NCI-H1930 (cell line): ENCODE measurements around the gene C1S.
"Not testable (repeated sequence)": the region's sequence is repeated elsewhere in the genome, so short reads cannot be mapped to it uniquely, and the experiment has no call there.

Experiments used
- DNase-seq, 2 experiments: peaks; one replicate each; lab custom pipeline; 2025; lab: John Stamatoyannopoulos, UW

Gene C1S

DNA sequence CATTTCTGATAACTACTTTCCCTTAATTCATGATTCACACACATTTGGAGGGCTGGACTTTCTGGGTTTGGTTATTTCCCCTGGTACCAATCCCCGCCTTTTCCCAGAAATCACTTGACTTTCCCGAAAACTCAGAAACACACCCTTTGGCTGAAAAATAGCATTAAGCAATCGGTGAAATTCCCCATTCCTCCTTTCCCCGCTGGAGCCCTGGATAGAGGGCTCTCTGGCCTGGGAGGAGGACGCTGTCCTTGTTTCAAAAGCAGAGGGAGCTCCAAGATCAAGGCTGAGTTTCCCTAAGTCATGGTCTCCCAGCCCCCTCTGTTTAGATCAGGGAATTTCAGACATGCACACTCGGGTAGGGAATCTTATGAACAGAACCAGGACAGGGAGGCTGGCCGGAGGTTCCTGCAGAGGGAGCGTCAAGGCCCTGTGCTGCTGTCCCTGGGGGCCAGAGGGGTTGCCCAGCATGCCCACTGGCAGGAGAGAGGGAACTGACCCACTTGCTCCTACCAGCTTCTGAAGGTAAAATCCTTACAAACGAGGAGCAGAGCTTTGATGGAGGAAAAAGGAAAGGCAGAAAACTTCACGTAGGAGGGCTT is at the start of gene C1S:
Gene C1S, plus strand, starts transcription at position 366 of the 602 bp plus-strand sequence. CDS start 1,195 bp downstream, outside the sequence.
- DNase-seq: peak in 1 of 2 experiments; percentile 17

DNA sequence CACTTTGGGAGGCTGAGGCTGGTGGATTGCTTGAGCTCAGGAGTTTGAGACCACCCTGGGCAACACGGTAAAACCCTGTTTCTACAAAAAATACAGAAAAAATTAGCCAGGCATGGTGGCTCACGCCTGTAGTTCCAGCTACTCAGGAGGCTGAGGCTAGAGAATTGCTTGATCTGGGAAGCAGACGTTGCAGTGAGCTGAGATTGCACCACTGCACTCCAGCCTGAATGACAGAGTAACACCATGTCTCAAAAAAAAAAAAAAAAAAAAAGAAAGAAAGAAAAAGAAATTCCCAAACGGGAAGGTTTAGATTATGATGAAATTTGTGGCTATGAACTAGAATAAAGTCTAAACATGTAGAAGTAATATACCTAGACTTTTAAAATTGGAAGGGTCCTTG is 49.1 kb upstream of the C1S start:
- not testable (repeated sequence) for DNase-seq

DNA sequence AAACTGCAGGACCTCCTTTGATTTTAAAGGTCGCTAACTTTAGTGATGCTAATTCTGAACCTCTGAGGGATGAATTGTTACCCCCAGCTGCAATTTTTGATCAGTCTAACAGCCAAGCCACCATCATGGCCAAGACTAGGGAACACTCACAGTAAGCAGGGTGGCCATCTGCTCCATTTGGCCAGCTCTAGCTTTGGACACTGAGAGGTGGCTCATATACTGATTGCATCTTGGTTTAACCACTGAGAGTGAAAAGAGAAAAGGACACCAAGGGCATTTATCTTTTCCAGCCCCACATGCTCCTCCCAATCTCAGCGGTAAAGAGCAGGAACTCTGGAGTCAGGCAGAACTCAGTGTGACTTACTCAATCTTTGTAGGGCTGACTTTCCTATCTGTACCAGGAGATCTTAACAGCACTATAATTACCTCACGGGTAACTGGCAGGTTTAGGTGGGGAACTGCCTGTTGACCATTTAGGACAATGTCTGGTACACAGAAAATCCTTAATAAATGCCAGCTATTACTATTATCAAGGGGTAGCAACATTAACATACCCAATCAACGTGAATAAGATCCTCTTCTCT is 48.4 kb upstream of the C1S start:
- DNase-seq: no peak

DNA sequence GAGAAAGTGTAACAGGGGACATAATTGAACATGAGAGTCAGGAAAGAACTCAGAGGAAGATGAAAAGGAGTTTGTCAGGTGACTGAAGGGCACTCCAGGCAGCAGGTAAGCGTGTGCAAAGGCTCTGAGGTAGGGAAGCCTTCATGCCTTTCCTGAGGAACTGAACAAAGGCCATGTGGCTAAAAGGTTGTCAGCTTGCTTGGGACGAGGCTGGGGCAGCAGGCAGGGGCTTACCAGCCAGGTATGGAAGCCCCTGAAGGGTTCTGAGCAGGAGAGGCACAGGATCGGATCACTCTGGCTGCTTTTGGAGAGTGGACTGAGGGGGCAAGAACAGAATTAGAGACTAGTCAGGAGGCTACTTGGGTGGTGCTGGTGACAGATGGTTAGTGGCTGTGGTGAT is 47.4 kb upstream of the C1S start:
- DNase-seq: no peak

DNA sequence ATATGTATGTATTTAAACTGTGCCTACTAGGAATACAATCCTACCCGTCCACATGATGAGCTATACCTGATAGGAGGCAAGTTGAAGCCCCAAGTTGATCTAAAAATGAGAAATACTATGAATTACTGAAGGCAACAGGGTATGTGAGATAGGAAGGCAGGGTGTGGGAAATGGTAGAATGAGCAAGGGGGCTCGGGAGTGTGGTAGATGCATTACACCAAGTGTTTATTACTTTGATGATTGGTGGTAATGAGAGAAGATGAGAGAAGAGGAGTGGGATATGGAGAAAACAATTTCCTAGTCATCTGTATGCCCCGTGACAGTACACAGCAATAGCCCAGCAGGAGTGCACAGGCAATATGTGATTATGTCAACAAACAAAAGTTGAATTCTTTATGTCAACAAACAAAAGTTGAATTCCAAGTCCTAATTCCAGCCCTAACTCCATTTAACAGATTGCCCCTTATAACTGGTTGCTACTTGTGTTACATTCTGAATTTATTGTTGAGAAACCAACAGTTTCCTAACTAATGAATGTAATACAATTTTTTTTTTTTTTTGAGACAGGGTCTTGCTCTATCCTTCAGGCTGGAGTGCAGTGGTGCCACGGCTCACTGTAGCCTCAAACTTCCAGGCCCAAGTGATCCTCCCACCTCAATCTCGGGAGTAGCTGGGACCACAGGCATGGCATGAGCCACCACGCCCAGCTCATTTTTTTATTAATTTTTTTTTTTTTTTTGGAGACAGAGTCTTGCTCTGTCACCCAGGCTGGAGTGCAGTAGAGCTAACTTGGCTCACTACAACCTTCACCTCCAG is 44.8 kb upstream of the C1S start:
- DNase-seq: no peak

DNA sequence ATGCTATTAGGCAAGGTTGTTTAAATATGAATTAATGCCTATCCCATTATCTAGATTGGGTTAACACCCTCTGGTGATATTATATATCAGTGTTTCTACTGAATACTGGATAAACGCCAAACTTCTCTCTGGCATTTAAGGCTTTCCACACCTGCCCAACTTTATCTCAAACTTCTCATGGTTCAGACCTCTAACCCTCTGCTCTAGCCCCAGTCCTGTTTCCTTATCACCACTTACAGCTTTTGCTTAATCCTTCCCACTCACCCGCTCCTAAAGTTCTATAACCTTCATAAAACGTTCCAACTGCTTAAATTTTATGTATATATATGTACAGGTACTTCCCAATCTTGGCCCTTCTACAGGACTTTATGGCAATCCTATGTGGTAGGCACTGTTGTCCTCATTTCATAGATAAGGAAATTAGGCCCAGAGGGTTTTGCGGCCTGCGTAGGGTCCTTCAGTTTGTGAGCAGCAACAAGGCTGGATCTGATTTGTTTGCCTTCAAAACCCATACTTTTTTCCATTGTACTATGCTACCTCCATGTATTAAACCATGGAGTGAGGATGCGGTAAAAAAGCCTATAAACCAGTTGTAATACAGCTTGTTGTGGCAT is 43.5 kb upstream of the C1S start:
- DNase-seq: no peak

DNA sequence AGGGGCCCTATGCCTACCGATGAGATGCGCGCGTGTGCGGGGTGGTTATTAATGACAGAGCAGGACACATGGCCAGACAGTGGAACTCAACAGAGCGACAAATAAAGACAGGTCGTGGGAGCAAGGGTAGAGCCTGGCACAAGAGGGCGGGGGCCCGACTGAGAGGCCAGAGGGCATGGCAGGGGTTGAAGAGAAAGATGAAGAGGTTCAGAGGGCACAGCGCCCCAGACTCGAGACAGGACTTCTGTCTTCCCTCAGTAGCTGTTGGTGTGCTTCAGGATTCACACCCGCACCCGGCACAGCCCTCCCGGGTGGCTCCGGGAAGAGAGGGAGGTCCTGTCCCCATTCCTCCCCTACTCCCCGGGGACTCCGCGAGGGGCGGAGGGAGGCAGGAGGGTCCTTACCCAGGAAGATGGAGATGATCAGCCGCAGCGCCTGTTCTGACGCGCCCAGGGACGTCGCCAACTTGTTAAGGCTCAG is 42.6 kb upstream of the C1S start:
- peak; percentile 77 to 78 for DNase-seq

DNA sequence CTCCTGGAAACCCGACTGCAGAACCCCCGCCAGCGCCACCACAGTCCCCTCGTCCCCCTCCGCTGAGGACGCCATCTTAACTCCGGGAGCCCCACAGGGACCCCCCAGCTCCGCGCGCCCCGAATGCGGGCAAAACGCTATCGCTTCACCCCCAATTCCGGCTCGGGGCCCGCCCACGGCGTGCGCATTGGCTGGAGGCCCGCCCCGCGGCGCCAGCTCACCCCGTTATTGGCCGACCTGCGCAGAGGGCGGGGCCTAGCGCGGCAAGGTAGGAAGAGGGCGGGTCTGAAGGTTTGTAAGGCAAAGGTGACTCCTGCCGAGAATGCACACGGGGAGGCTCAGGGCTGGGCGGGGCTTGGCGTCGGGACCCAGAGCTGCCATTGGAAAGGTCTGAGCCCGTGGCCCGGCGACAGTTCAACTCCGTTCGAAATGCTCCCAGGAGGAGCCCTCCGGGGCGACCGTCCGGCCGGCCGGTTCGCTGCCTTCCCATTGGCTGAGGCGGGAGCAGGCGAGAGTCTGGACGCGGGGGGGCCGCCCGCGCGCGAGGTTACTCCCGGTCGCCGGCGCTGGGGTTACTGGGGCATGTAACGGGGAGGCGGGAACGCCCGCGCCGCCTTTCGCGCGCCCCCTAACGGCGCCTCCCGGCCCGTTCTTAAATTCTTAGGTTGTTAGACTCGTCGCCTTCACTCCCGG is 42.0 kb upstream of the C1S start, which contains the start of gene LPCAT3:
Gene LPCAT3, minus strand, starts transcription at position 127 of the 693 bp plus-strand sequence. Its CDS starts 52 bp downstream, at position 75.
- peak; percentile 99 for DNase-seq

DNA sequence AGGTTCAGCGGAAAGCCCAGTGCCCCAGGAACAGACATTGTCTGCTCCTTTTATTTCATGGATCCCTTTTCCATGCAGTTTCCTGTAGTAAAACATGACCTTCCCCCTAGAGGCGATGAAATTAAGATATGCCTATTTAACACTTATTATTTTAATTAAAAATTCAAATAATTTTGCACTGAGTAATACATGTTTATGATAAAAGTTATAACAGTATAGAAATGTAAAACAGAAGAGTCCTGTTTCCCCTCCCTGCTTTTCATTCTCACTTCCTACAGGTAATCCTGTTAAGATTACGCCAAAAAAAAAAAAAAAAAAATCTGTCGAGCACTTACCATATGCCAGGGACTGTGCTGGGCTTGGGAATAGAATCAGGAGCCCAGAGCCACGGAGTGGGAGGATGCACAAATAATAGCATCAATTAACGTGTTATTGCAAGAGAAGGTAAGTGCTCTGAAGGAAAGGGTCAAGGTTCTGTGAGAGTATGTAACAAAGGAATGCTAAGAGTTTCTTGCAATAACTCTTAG is 41.4 kb upstream of the C1S start:
- no peak for DNase-seq

DNA sequence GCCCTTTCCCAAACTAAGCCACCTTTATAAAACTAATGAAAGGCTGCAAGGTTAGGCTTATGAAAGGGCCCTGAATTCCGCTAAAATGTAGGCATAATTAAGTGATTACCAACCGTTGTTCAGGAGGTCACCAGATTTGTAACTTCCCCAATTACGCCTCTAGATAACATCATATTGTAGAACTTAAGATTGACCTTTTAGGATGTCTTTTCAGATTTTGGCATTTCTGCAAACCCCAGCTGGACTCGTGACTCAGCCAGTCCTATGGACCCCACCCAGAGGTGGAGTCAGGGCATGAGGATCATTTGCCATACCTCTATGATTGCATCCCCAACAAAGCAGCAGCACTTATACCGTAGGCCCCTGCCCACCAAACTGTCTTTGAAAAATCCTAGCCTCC is 38.6 kb upstream of the C1S start:
- DNase-seq: no peak

DNA sequence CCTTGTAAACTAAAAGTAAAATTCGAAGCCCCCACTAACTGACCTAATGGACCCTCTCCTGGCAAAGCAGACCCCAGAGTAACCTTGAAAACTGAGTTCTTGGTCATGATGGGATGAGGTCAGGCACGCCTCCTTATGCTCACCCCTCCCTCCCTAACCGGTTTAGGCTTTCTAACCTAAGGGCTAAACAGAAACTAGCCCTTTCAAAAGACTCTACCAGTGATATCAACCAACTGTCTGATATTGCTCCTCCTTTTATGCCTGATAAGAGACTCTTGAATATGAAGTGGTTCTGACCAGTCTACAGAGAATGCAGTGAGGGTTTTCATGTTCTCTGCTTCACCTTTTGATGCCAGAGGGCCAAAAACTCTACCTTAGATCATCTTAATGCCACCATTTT is 37.4 kb upstream of the C1S start:
- no peak for DNase-seq

DNA sequence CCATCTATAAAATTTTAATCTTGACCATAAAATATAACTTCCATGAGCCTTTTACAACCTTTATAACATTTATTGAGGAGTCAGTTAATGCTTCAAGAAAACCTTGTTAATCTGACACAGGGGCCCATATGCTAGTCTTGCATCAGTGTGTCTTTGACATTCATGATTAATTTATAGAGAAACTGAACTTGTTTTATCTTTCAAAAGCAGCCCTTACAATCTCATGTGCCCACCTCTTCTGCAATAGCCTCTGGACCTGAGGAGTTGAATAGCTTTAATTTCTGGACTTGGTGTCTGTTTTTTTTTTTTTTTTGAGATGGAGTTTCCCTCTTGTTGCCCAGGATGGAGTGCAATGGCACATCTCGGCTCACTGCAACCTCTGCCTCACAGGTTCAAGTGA is 33.7 kb upstream of the C1S start:
- DNase-seq: no peak

DNA sequence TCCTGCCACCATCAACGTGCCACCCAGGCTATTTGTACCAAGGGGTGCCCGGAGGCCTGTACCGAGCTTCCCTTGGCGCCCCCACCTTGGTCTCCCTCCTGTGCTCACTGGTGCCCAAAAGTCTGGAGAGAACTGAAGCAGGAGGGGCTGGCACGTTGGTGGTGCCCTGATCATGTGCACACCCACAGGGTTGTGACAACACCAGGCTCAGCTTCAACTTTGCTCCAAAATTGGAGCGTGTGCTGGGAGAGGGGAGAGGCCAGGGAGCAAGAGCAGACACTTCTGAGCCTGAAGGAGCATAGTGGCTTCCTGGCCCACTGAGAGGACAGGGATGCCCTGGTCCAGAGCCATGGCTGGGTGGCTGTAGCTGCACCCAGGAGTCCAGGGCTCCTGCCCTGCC is 29.2 kb upstream of the C1S start:
- no peak for DNase-seq

DNA sequence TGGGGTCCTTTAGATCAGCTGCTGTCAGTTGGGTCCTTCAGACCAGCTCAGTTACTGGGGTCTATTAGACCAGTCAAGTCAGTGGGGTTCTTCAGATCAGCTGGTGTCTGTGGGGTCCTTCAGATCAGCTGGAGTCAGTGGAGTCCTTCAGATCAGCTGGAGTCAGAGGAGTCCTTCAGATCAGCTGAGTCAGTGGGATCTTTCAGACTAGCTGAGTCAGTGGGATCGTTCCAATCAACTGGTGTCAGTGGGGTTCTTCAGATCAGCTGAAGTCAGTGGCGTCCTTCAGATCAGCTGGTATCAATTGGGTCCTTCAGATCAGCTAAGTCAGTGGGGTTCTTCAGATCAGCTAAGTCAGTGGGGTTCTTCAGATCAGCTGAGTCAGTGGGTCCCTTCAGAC is 27.5 kb upstream of the C1S start:
- no peak for DNase-seq

DNA sequence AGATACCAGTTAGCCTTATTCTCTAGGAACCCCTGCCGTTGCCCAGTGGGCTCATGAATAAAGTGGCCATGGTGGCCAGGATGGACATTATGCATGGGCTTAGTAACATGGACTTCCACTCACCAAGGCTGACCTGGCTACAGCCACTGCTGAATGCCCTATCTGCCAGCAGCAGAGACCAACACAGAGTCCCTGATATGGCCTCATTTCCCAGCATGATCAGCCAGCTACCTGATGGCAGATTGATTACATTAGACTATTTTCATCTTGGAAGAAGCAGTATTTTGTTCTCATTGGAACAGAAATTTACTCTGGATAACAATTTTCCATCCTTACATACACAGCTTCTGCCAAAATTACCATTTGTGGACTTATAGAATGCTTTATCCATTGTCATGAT is 26.1 kb upstream of the C1S start:
- DNase-seq: no peak

DNA sequence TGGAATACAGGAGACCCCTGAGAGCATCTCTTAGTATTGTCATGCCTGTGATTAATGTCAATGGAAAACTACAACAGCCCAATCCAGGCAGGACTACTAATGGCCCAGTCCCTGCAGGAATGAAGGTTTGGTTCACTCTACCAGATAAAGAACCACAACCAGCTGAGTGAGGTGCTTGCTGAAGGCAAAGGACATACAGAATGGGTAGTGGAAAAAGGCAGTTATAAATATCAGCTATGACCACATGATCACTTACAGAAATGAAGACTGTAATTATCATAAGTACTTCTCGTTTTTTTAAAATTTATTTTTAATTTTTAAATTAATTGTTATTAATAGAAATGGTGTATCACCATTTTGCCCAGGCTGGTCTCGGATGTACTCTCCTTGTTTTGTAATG is 25.1 kb upstream of the C1S start:
- no peak for DNase-seq

DNA sequence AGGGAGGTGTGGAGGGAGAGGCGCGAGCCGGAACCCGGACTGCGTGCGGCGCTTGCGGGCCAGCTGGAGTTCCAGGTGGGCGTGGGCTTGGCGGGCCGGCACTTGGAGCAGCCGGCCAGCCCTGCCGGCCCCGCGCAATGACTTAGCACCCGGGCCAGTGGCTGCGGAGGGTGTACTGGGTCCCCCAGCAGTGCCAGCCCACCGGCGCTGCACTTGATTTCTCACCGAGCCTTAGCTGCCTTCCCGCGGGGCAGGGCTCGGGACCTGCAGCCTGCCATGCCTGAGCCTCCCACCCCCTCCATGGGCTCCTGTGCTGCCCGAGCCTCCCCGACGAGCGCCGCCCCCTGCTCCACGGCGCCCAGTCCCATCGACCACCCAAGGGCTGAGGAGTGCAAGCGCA is 23.1 kb upstream of the C1S start:
- DNase-seq: not testable (repeated sequence)

DNA sequence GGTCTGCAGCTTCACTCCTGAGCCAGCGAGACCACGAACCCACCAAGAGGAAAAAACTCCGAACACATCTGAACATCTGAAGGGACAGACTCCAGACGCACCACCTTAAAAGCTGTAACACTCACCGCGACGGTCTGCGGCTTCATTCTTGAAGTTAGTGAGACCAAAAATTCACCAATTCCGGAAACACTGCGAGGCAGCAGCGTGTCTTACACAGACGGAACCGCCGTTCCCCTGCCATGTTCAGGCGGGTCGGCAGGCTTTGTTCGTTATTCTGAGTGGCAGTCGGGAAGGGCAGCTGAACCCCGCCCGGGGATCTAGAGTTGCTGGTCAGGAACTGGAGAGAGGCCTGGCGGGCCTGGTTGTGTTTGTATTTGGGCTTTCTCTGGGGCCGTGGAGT is 21.9 kb upstream of the C1S start:
- no peak for DNase-seq

DNA sequence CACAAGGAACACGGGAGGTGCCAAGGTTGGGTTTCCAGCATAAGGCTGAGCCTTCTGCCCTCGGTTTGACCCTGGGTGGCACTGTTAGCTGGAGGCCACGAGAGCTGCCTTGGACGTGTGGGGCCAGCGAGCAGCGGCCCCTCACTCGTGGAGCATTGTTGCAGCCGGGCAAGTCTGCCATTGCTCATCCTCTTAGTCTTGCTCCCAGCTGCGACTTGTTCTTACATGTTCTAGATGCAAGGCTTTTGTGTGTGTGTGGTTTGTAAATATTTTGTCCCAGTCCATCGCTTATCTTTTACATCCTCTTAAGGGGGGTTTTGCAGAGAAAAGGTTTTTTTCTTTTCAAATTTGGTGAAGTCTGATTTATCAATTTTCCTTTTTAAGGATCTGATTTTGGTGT is 21.1 kb upstream of the C1S start:
- no peak for DNase-seq

DNA sequence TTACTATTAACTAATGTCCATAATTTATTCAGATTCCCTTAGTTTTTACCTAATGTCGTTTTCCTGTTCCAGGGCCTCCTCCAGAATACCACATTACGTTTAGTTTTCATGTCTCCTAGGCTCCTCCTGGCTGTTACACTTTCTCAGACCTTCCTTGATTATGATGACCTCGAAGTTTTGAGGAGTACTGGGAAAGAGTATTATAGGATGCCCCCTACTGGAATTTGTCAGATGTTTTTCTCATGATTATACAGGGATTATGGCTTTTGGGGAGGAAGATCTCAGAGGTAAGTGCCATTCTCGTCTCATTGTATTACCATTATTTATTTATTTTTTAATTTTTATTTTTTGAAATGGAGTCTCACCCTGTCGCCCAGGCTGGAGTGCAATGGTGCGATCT is 17.7 kb upstream of the C1S start:
- no peak for DNase-seq

DNA sequence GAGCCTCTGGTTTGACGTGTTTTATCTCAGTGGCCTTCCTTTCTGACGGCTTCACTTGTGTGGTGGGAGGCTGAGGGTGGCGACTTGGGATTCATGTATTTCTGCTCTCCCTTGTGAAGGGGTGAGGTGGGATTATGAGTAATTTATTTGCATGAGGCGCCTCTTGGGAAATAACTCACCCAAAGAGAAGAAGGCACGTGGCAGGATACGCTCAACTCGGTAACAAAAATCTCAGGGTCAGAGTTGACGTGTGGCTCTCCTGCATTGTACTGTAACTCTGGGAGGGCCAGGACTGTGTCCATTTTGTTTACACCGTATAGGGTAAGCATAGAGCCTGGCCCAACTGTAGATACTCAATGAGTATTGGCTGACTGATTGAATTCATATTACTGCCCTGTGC is 14.6 kb upstream of the C1S start:
- DNase-seq: no peak
